Testis (tissue), 2 donors: ENCODE data around the gene PANX3.

Experiments used
- CTCF ChIP-seq, 3 experiments: fragments of 450-650 bp in 2 of 3; fragments of 200-600 bp in 1 of 3; sonication (generic) in 1 of 3; IDR thresholded peaks; one replicate each; pipeline ENCODE4 v1.5.1; 2016 to 2019; ENCODE audit warnings: antibody characterized with exemption in 3 of 3, mild to moderate bottlenecking in 2 of 3, moderate library complexity in 1 of 3
- POLR2A ChIP-seq: fragments of 450-650 bp; IDR thresholded peaks from one replicate; pipeline ENCODE4 v1.6.1; 2017; ENCODE audit warnings: antibody characterized with exemption, mild to moderate bottlenecking, moderate library complexity

GRCh38 chr11:124612567-124613246, 1.5 kb downstream of the PANX3 start:
- TF ChIP-seq CTCF (IDR thresholded peaks at IDR 0.05) (no peak), POLR2A (no peak)
